Suprapubic skin (tissue), 4 donors: ENCODE results near the gene GRIN2D.

ENCODE experiments used
- CTCF ChIP-seq, 2 donors: fragments of 200-600 bp in 1 of 2; fragments of 450-650 bp in 1 of 2; sonication (generic) in 1 of 2; IDR thresholded peaks; one replicate each; pipeline ENCODE4 v1.5.1; 2016 to 2019; ENCODE audit warnings: antibody characterized with exemption in 2 of 2, mild to moderate bottlenecking in 1 of 2, moderate library complexity in 1 of 2
- POLR2A ChIP-seq, 2 donors: fragments of 450-650 bp; IDR thresholded peaks; one replicate each; pipeline ENCODE4 v1.6.1; 2017; ENCODE audit warnings: antibody characterized with exemption in 2 of 2, mild to moderate bottlenecking in 2 of 2, moderate library complexity in 2 of 2
- POLR2AphosphoS5 ChIP-seq, 3 donors: sonication (generic); formaldehyde crosslinking; IDR thresholded peaks; one replicate each; pipeline ENCODE4 v1.6.1; 2017; ENCODE audit warnings: antibody characterized with exemption in 3 of 3

GRCh38 chr19:48354332-48354992 is 39.0 kb upstream of the GRIN2D start:
- TF ChIP-seq POLR2A (IDR thresholded peaks at IDR 0.05): no peak
- TF ChIP-seq POLR2AphosphoS5 (IDR thresholded peaks at IDR 0.05): no peak
- TF ChIP-seq CTCF (IDR thresholded peaks at IDR 0.05): no peak
